Measurements from ENCODE around the gene MRPL54. TPM values are rescaled to one million over a fixed set of nuclear protein-coding genes. Genes with fewer than 3 reads are reported as not detected.

The MRPL54 gene
- total and polyA plus RNA-seq, 2 experiments from 2014 or later: 29.7 to 89.9 TPM

- TF ChIP-seq STAT1 (IDR thresholded peaks at IDR 0.05; ENCODE audit: unreplicated experiment) (no peak), ZNF331 (CRISPR knock-in tag; IDR thresholded peaks at IDR 0.05; ENCODE audit: low read depth) (no peak), NANOG (IDR thresholded peaks at IDR 0.05; ENCODE audit: borderline replicate concordance) (no peak), EZH2phosphoT487 (IDR thresholded peaks at IDR 0.05; ENCODE audit: unreplicated experiment) (no peak), CREB1 (CRISPR knock-in tag; IDR thresholded peaks at IDR 0.05; ENCODE audit: low read depth) (no peak)
- TF ChIP-seq, protein P1, sequence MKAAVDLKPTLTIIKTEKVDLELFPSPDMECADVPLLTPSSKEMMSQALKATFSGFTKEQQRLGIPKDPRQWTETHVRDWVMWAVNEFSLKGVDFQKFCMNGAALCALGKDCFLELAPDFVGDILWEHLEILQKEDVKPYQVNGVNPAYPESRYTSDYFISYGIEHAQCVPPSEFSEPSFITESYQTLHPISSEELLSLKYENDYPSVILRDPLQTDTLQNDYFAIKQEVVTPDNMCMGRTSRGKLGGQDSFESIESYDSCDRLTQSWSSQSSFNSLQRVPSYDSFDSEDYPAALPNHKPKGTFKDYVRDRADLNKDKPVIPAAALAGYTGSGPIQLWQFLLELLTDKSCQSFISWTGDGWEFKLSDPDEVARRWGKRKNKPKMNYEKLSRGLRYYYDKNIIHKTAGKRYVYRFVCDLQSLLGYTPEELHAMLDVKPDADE (IDR thresholded peaks at IDR 0.05): no peak
- TF ChIP-seq, protein P2, sequence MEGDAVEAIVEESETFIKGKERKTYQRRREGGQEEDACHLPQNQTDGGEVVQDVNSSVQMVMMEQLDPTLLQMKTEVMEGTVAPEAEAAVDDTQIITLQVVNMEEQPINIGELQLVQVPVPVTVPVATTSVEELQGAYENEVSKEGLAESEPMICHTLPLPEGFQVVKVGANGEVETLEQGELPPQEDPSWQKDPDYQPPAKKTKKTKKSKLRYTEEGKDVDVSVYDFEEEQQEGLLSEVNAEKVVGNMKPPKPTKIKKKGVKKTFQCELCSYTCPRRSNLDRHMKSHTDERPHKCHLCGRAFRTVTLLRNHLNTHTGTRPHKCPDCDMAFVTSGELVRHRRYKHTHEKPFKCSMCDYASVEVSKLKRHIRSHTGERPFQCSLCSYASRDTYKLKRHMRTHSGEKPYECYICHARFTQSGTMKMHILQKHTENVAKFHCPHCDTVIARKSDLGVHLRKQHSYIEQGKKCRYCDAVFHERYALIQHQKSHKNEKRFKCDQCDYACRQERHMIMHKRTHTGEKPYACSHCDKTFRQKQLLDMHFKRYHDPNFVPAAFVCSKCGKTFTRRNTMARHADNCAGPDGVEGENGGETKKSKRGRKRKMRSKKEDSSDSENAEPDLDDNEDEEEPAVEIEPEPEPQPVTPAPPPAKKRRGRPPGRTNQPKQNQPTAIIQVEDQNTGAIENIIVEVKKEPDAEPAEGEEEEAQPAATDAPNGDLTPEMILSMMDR (conservative IDR thresholded peaks at IDR 0.05; ENCODE audit: low read depth in 2 of 2): no peak
- TF ChIP-seq, protein P3, sequence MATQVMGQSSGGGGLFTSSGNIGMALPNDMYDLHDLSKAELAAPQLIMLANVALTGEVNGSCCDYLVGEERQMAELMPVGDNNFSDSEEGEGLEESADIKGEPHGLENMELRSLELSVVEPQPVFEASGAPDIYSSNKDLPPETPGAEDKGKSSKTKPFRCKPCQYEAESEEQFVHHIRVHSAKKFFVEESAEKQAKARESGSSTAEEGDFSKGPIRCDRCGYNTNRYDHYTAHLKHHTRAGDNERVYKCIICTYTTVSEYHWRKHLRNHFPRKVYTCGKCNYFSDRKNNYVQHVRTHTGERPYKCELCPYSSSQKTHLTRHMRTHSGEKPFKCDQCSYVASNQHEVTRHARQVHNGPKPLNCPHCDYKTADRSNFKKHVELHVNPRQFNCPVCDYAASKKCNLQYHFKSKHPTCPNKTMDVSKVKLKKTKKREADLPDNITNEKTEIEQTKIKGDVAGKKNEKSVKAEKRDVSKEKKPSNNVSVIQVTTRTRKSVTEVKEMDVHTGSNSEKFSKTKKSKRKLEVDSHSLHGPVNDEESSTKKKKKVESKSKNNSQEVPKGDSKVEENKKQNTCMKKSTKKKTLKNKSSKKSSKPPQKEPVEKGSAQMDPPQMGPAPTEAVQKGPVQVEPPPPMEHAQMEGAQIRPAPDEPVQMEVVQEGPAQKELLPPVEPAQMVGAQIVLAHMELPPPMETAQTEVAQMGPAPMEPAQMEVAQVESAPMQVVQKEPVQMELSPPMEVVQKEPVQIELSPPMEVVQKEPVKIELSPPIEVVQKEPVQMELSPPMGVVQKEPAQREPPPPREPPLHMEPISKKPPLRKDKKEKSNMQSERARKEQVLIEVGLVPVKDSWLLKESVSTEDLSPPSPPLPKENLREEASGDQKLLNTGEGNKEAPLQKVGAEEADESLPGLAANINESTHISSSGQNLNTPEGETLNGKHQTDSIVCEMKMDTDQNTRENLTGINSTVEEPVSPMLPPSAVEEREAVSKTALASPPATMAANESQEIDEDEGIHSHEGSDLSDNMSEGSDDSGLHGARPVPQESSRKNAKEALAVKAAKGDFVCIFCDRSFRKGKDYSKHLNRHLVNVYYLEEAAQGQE (IDR thresholded peaks at IDR 0.05; ENCODE audit: unreplicated experiment): no peak
Measured at GRCh38 chr19:3746371-3747056, 16.0 kb upstream of the MRPL54 start (continued).

- H3K9me2 ChIP-seq (ENCODE audit: insufficient read depth): no peaks in the 10 kb centered on the region
- Mint-ChIP-seq H3K27me3 (ENCODE audit: insufficient read depth, low read depth, poor library complexity) (peaks cover 4% of the 10 kb centered on the region), H3K9me3 (no peaks in the 10 kb centered on the region), H3K36me3 (ENCODE audit: low read depth) (peaks cover 11% of the 10 kb centered on the region; the same call in 2 of the 3 replicates), H3K4me1 (no peaks in the 10 kb centered on the region), H3K4me3 (no peak overlapping the region), H3K27ac (no peak overlapping the region)
- no peak overlapping the region for H3K4me2 ChIP-seq
- H3F3A ChIP-seq (replicated peaks; ENCODE audit: low read depth): no peaks in the 10 kb centered on the region
- DNase-seq (ENCODE audit: low spot score): no peak
- H3K79me2 ChIP-seq (replicated peaks; ENCODE audit: insufficient read depth): no peaks in the 10 kb centered on the region
- ATAC-seq: no peak
- H3K4me1 ChIP-seq (ENCODE audit: insufficient read depth): no peaks in the 10 kb centered on the region
- H3K4me3 ChIP-seq: no peak overlapping the region
- H3K36me3 ChIP-seq (ENCODE audit: insufficient read depth): no peaks in the 10 kb centered on the region
- H2AFZ ChIP-seq: no peak overlapping the region
- H4K20me1 ChIP-seq (replicated peaks; ENCODE audit: insufficient read depth): no peaks in the 10 kb centered on the region
- no peaks in the 10 kb centered on the region for H3K27me3 ChIP-seq (ENCODE audit: insufficient read depth)
- no peak overlapping the region for H3K27ac ChIP-seq (ENCODE audit: low read depth)
- TF ChIP-seq, protein P3 (IDR thresholded peaks at IDR 0.05; ENCODE audit: unreplicated experiment): no peak
Measured at GRCh38 chr19:3748965-3749364, 13.5 kb upstream of the MRPL54 start.
